Measurements from ENCODE around the gene GTF3C5.
"Not testable (repeated sequence)": the region's sequence is repeated elsewhere in the genome, so short reads cannot be mapped to it uniquely, and the experiment has no call there.

Gene GTF3C5

GRCh38 chr9:132997591-132997990 is 33.2 kb upstream of the GTF3C5 start:
- DNase-seq (ENCODE audit: low read depth) = no peak

DNA sequence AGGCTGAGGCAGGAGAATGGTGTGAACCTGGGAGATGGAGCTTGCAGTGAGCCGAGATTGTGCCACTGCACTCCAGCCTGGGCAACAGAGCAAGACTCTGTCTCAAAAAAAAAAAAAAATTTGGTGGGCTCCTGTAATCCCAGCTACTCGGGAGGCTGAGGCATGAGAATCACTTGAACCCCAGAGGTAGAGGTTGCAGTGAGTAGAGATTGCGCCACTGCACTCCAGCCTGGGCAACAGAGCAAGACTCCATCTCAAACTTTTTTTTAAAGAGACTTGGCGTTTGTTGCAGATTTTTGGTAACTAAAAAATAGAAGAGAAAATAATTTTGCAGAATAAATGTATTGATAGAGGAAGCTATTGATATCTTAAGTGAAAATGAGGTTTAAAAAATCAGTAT is 32.6 kb upstream of the GTF3C5 start:
- not testable (repeated sequence) for DNase-seq (ENCODE audit: low read depth)

DNA sequence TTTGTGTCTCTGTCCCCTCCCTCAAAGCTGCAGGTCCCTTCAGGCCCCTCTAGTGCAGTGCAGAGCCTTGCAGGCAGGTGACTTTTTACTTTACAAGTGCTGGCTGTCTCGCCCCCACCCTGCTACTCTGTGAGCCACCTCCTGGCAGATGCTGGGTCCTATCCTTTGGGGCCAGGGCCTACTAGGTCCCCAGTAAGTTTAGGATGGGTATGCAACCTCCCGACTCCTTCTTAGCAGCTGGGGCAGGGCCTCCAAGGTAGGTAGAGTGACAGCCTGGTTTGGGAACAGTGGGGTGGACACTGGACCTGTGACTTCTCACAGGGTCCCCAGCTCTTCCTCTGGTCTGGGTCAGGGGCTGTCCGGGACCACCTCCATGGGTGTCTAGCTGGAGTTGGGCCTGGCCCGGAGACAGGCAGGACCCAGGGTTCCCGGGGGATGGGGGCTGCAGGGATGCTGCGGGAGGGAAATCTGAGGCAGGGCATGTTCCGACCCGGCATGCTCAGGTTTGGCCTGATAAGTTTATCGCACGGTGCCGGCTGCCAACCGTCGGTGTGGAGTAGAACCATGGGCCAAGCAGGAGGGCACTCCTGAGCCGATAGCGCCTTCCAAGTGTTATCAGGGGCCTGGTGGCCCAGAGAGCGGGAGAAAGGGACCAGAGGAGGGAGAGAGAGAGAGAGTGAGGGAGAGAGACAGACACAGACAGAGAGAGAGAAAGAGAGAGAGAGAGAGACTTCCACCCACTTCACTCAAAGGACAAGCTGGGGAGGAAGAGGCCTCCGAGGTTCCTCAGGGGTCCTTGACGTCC is 31.8 kb upstream of the GTF3C5 start:
- no peak for DNase-seq (ENCODE audit: low read depth)

GRCh38 chr9:133002147-133003070 is 28.4 kb upstream of the GTF3C5 start:
- no peak for DNase-seq (ENCODE audit: low read depth)

DNA sequence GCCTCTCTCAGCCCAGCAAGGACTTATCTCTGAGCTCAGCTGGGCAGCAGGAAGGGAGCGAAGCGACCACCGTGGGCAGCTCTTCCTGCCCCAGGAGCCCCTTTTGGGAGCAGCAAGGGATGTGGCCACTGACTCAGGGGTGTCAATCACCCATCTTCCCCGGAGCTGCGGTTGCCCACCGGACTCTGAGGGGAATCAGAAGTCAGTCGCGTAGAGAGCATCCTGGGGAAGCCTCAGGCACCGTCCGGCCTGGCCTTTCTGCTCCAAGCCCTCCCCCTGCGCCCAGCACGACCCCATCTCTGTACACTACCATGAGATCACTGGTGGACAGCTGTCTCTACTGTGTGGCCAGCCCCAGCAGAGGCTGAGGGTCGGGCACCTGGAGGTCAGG is 27.7 kb upstream of the GTF3C5 start:
- DNase-seq (ENCODE audit: low read depth) = no peak

DNA sequence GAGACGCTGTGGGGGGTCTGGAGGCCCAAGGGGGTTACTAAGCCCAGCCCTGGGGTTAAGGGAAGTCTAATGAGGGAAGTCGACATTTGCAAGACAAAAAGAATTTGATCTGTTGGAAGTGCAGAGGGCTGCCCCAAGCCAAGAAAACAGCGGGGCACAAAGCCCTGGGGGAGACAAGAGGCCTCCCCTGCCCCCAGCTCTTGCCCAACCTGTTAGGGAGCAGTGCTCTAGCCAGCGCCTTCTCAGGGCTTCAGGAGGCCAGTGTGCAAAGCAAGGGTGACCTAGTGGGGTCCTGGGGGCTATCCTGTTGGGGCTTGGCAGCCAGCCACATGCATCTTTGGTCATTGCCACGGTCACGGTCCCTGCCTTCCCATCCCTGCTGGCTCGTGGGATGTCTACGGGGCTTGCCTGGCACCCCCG is 27.1 kb upstream of the GTF3C5 start:
- DNase-seq (ENCODE audit: low read depth) = no peak

DNA sequence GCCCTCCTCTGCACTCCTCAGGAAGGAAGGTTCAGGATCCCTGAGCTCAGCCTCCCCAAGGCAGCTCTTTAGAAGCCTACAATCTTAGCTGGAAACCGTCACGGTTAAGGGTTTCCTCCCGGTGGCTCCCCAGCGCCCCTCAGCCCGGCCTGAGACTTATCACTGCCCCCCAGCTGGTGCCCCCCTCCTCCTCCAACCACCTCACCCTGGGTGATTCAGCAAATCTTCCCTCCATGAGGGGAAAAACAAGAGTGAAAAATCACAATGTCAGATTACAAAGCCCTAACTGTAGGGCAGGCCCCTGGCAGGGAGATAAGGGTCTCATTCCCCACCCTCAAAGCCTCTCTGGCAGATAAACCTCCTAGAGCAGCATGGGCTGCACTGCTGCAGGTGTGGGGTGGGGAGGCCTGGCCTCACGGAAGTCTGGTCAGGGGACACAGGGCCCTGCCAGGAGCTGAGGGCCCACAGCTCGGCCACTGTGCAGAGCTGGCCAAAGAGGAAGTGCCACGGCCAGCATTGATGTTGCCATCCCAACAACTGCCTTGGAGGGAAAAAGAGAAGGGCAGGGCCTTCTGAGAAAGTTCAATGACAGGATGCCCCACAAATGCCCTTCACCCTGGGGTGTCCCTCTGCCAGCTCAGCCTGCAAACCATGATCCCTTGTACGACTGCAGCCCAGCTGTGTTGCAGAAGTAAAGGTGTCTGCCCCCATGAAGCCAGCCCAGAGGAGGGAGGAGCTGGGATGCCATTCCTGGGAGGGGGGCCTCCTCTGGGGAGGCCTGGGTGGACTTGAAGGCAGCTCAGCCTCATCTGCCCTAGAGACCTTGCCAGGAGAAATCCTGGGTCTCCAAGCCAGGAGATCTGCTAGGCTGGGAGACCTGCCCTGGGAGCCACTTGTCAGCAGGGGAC is 26.5 kb upstream of the GTF3C5 start:
- DNase-seq (ENCODE audit: low read depth) = no peak

DNA sequence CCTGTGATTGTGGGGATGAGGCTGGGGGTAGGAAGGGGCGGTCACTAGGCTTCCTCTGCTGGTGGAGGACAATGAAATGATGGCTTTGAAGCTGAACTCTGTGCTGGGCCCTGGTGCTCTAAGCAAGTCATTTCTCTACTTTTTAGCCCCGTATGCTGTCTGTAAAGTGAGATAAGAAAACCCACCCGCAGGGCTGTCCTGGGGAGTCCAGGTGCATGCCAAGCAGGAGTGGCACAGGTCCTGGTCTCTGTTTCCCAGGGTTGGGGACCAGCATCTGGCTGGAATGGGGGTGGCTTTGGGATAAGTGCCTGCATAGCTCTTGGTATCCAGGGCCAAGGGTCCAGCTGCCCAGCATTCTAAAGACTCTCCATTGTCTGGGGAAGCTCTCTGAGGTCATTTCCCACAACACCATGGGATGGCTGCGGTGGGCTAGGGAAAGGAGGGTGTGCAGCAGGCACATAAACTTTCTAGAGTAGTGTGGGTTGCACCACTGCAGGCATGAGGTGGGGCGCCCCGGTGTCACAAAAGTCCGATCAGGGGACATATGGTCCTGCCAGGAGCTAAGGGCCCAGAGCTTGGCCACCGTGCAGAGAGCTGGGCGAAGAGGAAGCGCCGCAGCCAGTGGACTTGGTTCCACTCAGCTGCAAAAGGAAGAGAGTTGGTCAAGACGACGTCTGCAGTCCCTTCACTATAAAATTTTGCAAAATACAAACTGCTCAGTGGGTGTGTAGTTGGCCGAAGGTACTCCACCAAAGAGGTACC is 25.6 kb upstream of the GTF3C5 start:
- no peak for DNase-seq (ENCODE audit: low read depth)

DNA sequence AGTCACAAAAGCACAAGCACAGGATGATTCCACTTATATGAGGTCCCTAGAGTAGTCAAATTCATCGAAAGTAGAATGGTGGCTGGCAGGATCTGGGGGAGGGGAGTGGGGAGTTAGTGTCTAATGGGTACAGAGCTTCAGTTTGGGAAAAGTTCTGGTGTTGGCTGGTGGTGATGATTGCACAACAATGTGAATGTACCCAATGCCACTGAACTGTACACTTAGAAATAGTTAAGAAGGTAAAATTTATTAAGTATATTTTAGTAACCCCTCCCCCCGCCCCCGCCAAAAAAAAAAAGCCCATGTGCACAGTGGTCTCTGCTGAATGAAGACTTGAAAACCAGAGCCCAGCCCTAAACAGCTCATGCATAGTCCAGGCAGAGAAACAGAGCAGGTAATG is 24.8 kb upstream of the GTF3C5 start:
- no peak for DNase-seq (ENCODE audit: low read depth)

DNA sequence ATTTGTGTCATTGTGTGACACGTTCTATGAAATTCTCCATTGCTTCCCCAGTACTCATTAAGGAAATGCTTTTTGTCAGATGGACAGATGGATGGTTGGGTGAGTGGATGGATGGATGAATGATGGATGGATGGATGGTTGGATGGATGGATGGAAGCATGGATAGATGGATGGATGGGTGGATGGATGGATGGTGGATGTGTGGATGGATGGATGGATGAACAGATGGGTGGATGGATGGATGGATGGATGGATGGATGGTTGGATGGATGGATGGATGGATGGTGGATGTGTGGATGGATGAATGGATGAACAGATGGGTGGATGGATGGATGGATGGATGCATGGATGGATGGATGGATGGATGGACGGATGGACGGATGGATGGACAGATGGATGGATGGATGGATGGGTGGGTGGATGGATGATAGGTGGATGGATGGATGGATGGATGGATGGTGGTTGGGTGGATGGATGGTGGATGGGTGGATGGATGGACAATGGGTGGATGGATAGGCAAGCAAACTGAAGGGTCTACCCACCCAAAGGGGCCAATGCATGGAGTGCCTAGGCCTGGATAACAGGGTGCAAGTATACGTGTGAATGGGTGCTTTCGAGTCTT is 24.0 kb upstream of the GTF3C5 start:
- DNase-seq (ENCODE audit: low read depth) = no peak

DNA sequence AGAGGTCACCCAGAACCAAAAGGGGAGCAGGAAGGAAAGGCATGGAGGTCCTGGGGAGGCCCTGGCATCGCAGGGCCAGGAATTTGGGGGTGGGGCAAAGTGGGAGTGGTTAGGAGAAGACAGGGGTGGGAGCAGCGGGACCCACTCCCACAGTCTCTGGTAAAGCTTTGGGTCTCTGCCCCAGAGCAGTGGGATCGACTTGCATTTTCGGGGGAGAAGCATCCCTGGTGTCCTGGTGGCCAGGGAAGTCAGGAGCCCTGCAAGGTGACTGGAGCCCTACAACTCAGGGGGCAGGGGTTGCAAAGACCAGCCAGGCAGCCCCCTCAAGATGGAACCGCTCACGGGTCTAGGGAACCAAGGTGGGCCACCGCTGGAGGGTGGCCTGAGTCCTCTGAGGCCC is 22.4 kb upstream of the GTF3C5 start:
- DNase-seq (ENCODE audit: low read depth) = no peak

- DNase-seq (ENCODE audit: low read depth) = no peak
These were observed 22.0 kb upstream of the GTF3C5 start for GRCh38 chr9:133008824-133009223.

DNA sequence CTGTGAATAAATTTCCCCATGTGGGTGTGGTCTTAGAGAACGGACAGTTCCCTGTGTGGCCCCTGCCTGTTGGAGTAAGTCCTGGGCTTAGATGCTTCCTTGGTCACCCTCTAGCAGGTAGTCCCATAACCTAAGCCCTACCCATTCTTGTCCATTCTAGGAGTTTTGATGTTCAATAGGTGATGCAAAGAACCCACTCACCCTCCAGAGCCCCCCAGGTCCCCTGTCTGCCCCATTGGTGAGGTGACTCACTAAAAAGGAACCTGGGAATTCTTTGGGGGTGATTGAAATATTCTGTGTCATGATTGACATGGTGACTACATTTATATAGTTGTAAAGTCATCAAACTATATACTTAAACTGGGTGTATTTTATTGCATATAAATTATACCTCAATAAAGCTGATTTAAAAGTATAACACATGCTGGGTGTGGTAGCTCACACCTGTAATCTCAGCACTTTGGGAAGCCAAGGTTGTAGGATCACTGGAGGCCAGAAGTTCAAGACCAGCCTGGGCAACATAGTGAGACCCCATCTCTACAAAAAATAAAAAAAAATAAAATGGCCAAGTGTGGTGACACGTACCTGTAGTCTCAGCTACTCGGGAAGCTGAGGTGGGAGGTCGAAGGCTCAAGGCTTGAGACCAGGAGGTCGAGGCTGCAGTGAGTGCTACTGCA is 20.8 kb upstream of the GTF3C5 start:
- no peak for DNase-seq (ENCODE audit: low read depth)

- DNase-seq (ENCODE audit: low read depth) = no peak
These were observed 16.1 kb upstream of the GTF3C5 start for GRCh38 chr9:133014696-133015095.

DNA sequence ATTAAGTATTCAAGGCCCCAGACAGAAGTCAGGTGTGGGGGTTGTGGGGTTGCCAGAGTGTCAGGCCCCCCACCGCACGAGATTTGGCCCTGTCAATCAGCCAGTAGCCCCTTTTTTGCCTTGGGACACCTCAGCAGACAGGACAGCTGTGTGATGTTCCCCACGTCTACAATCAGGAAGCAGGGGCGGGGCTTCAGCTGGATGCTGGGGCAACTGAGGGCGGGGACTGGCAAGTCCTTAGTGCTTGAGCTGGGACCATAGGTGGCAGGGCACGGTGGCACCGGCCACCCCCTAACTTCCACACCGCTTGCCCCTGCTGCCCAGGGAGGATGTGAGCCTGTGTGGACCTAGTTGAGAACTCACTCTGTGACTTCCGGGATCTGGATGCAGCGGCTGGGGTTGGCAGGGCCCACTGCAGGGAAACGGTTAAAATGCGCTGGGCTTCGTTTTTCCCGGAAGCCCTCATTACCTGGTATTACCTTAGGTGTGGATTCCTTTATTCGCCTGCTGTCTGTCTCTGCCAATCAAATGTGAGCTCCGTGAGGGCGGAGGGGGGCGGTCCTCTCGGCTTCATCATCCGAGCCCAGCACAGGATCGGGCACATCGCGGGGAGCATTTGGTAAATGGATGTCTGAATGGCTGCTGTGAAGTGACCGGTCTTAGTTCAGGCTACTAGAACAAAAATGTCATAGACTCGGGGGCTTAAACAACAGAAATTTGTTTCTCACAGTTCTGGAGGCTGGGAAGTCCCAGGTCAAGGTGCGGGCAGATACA is 7.5 kb upstream of the GTF3C5 start:
- peak; percentile 25 for DNase-seq (ENCODE audit: low read depth)

DNA sequence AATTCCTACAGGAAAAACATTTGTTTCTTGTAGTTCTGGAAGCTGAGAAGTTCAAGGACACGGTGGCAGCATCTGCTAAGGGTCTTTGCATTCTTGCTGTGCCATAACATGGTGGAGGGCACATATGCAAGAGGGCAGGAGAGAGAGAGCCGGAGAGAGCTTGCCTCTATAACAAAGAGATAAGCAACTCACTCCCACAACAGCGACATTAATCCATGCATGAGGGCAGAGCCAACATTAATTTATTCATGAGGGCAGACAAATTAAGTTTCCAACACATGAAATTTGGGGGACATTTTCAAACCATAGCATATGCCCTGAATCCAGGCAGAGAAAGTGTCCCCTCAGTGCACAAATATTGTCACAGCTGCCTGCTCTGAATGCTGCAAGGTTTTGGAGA is 4.4 kb upstream of the GTF3C5 start:
- no peak for DNase-seq (ENCODE audit: low read depth)

GRCh38 chr9:133027134-133027533 is 3.7 kb upstream of the GTF3C5 start:
- no peak for DNase-seq (ENCODE audit: low read depth)

DNA sequence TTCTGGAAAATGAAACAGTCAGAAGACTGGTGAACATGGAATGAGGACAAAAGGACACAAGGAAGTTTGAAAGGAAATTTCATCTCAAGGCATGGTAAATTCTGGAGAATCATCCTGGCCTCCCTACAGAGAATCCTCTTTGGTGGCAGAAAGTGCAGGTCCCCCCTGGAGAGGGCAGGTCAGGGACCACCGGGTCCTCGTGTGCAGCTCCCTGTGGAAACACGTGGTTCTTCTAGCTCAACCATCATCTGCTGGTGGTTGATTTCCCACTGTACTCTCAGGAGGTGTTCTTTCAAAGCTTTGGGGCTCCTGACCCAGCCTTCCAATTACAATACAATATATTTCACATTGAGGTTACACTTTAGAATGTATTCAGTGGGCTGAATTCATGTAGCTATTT is 2.6 kb upstream of the GTF3C5 start:
- no peak for DNase-seq (ENCODE audit: low read depth)

GRCh38 chr9:133029994-133030316 is 842 bp upstream of the GTF3C5 start:
- no peak for DNase-seq (ENCODE audit: low read depth)

DNA sequence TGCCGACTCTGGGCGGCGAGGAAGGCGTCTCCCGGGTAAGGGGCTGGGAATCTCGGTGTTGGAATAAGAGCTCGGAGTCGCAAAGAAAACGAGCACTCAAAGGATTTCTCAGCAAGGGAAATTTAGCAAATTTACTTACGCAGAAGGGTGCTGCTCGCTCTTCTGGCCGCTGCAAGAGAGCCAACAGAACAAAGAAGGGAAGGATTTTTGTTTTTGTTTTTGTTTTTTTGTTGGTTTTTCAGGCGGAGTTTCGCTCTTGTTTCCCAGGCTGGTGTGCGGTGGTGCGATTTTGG is 279 bp downstream of the GTF3C5 start:
- DNase-seq (ENCODE audit: low read depth) = no peak

Data from ELR (cell line).